SH-SY5Y (cell line): ENCODE measurements around the gene ORC6.

ENCODE experiments used
- GATA2 ChIP-seq: IDR thresholded peaks from 2 replicates; pipeline ENCODE4 v1.6.1; 2011; ENCODE audit warnings: mild to moderate bottlenecking, low read depth, low read length
- GATA3 ChIP-seq: IDR thresholded peaks from 2 replicates; pipeline ENCODE4 v1.6.1; 2011; ENCODE audit warnings: low read depth, mild to moderate bottlenecking, low read length, moderate library complexity

GRCh38 chr16:46732561-46732960 lies 43.1 kb downstream of the ORC6 start:
- TF ChIP-seq GATA3 (no peak), GATA2 (no peak)
